ENCODE results near the gene SLC25A14.

DNA sequence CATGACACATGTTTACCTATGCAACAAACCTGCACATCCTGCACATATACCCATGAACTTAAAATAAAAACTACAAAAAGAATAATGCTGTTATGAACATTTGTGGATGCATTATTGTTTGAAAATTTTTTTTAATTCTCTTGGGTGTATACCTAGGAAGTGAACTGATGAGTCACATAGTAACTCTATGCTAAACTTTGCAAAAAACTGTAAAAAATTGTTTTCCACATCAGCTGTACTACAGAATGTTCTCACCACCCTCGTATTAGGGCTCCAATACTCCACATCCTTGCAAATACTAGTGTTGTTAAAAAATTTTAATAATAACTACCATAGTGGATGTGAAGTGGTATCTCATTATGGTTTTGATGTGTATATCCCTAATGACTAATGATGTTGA lies 37.7 kb upstream of the SLC25A14 start:
- TF ChIP-seq CTCF (IDR thresholded peaks at IDR 0.05 in 4 of 5, conservative IDR thresholded peaks at IDR 0.05 in 1 of 5) (no peak), POLR2A (IDR thresholded peaks at IDR 0.05) (no peak)
